HepG2 (cell line): ENCODE results near the gene TMEM50B. TPM values are rescaled to one million over a fixed set of nuclear protein-coding genes. Genes with fewer than 3 reads are reported as not detected.

Experiments used
- ARID4A ChIP-seq: sonication (generic); formaldehyde crosslinking; IDR thresholded peaks from 2 replicates; pipeline ENCODE4 v1.5.0; 2020; ENCODE audit warnings: mild to moderate bottlenecking, missing genetic modification reagents, borderline replicate concordance
- BRF2 ChIP-seq: sonication (generic); formaldehyde crosslinking; IDR thresholded peaks from 2 replicates; pipeline ENCODE4 v1.8.1; 2022; ENCODE audit warnings: mild to moderate bottlenecking, missing genetic modification reagents
- JUN ChIP-seq: sonication (generic); formaldehyde crosslinking; IDR thresholded peaks from 2 replicates; pipeline ENCODE4 v1.4.0; 2020; ENCODE audit warnings: mild to moderate bottlenecking, missing genetic modification reagents
- NFYB ChIP-seq: sonication (generic); formaldehyde crosslinking; IDR thresholded peaks from 2 replicates; pipeline ENCODE4 v1.4.0; 2020; ENCODE audit warnings: missing genetic modification reagents
- NR0B2 ChIP-seq: sonication (generic); formaldehyde crosslinking; IDR thresholded peaks from 2 replicates; pipeline ENCODE4 v1.4.0; 2020; ENCODE audit warnings: mild to moderate bottlenecking, missing genetic modification reagents
- NR2F1 ChIP-seq, 2 experiments: fragments of 450-650 bp in 1 of 2; formaldehyde crosslinking in 1 of 2; IDR thresholded peaks; 2 replicates each; pipeline versions ENCODE4 v1.5.0 to v1.6.1; 2016 to 2020; ENCODE audit warnings: mild to moderate bottlenecking in 1 of 2, missing compliant biosample characterization in 1 of 2, missing genetic modification reagents in 1 of 2, moderate library complexity in 1 of 2
- RFXANK ChIP-seq: IDR thresholded peaks from 2 replicates; pipeline ENCODE4 v1.6.1; 2016
- THRA ChIP-seq: sonication (generic); formaldehyde crosslinking; IDR thresholded peaks from 2 replicates; pipeline ENCODE4 v1.4.0; 2020; ENCODE audit warnings: missing genetic modification reagents, borderline replicate concordance
- TIGD3 ChIP-seq: sonication (generic); formaldehyde crosslinking; IDR thresholded peaks from 2 replicates; pipeline ENCODE4 v1.5.1; 2020; ENCODE audit warnings: mild to moderate bottlenecking, missing genetic modification reagents, borderline replicate concordance
- ZNF160 ChIP-seq: sonication (generic); formaldehyde crosslinking; IDR thresholded peaks from 2 replicates; pipeline ENCODE4 v1.8.0; 2022; ENCODE audit warnings: mild to moderate bottlenecking, inconsistent platforms, missing genetic modification reagents
- ZNF607 ChIP-seq: sonication (generic); formaldehyde crosslinking; IDR thresholded peaks from 2 replicates; pipeline ENCODE4 v1.5.1; 2020; ENCODE audit warnings: missing genetic modification reagents, mild to moderate bottlenecking, borderline replicate concordance
- ZNF784 ChIP-seq: sonication (generic); formaldehyde crosslinking; IDR thresholded peaks from 2 replicates; pipeline ENCODE4 v1.5.1; 2020; ENCODE audit warnings: missing genetic modification reagents, mild to moderate bottlenecking, borderline replicate concordance
- polyA plus RNA-seq, 8 experiments: library from polyadenylated mRNA; depleted of rRNA in 3 of 8; stranded (reverse) in 7 of 8; unstranded in 1 of 8; fragments of >200 nt; fragmentation: Illumina TruSeq in 4 of 8; extraction: Trizol in 4 of 8; gene quantifications; 2 replicates each; pipeline versions ENCODE4 v1.2.1 to v1.2.3, GENCODE V29; 2011 to 2016; ENCODE audit warnings: low read depth in 4 of 8, missing spikeins in 1 of 8, mixed read lengths in 1 of 8; ENCODE audit not compliant: insufficient read depth in 1 of 8
- total RNA-seq, 5 experiments: library from RNA; depleted of rRNA; stranded (reverse); fragments of >200 nt; fragmentation: Illumina TruSeq; extraction: Trizol; gene quantifications; 2 replicates each; pipeline ENCODE4 v1.2.3, GENCODE V29; 2016; ENCODE audit warnings: low read depth in 1 of 5
- TF ChIP-seq, protein P1 (sequence below): sonication (generic); formaldehyde crosslinking; IDR thresholded peaks from 2 replicates; pipeline ENCODE4 v1.8.1; 2023; ENCODE audit warnings: mild to moderate bottlenecking, missing genetic modification reagents, borderline replicate concordance
- TF ChIP-seq, protein P2 (sequence below): sonication (generic); formaldehyde crosslinking; conservative IDR thresholded peaks from 2 replicates; pipeline ENCODE4 v1.8.0; 2022; ENCODE audit warnings: low read depth, missing genetic modification reagents

TMEM50B gene
- total and polyA plus RNA-seq, 2 of the 13 experiments (the other 11 are each of a cell fraction or from before 2014, with no cell fraction given): 29.9 to 46.3 TPM

GRCh38 chr21:33412832-33413519 lies 66.8 kb downstream of the TMEM50B start (continued):
- peak; percentile 53; the same call in 1 of the 2 replicates for TF ChIP-seq THRA (CRISPR knock-in tag)
- no peak for TF ChIP-seq NFYB (CRISPR knock-in tag)
- TF ChIP-seq, protein P1, sequence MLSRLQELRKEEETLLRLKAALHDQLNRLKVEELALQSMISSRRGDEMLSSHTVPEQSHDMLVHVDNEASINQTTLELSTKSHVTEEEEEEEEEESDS (CRISPR knock-in tag): no peak
- no peak for TF ChIP-seq TIGD3 (CRISPR knock-in tag)
- no peak for TF ChIP-seq ZNF784 (CRISPR knock-in tag)
- no peak for TF ChIP-seq JUN (CRISPR knock-in tag)
- TF ChIP-seq RFXANK: no peak
- no peak for TF ChIP-seq ZNF607
- no peak for TF ChIP-seq BRF2 (CRISPR knock-in tag)
- TF ChIP-seq NR0B2 (CRISPR knock-in tag): no peak
- TF ChIP-seq, protein P2, sequence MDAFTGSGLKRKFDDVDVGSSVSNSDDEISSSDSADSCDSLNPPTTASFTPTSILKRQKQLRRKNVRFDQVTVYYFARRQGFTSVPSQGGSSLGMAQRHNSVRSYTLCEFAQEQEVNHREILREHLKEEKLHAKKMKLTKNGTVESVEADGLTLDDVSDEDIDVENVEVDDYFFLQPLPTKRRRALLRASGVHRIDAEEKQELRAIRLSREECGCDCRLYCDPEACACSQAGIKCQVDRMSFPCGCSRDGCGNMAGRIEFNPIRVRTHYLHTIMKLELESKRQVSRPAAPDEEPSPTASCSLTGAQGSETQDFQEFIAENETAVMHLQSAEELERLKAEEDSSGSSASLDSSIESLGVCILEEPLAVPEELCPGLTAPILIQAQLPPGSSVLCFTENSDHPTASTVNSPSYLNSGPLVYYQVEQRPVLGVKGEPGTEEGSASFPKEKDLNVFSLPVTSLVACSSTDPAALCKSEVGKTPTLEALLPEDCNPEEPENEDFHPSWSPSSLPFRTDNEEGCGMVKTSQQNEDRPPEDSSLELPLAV (CRISPR knock-in tag): no peak
- peak; percentile 85; the same call in 1 of the 2 replicates for TF ChIP-seq ARID4A (CRISPR knock-in tag)
- TF ChIP-seq ZNF160 (CRISPR knock-in tag): no peak
- TF ChIP-seq NR2F1 (CRISPR knock-in tag; IDR thresholded peaks at IDR 0.05): peak; percentile 42 to 55; a peak in 2 of 4 replicates
